ENCODE measurements around the gene NACC2. TPM values are rescaled to one million over a fixed set of nuclear protein-coding genes. Genes with fewer than 3 reads are reported as not detected.

NACC2 gene
- total RNA-seq, 1 donor from 2014 or later = 9.6 TPM

GRCh38 chr9:136087741-136088480, 7.2 kb downstream of the NACC2 start:
- Mint-ChIP-seq H3K4me1 (ENCODE audit: unreplicated experiment) (no peaks in the 10 kb centered on the region), H3K4me3 (ENCODE audit: unreplicated experiment) (no peak overlapping the region), H3K27ac (ENCODE audit: unreplicated experiment) (no peak overlapping the region), H3K36me3 (ENCODE audit: low read depth, unreplicated experiment) (no peaks in the 10 kb centered on the region), H3K9me3 (ENCODE audit: unreplicated experiment) (no peaks in the 10 kb centered on the region), H3K27me3 (ENCODE audit: unreplicated experiment) (peaks cover 4% of the 10 kb centered on the region)
- TF ChIP-seq CTCF (IDR thresholded peaks at IDR 0.05; ENCODE audit: unreplicated experiment) = no peak
- no peak for DNase-seq (ENCODE audit: low spot score)

- H3K27ac Mint-ChIP-seq (ENCODE audit: unreplicated experiment) = no peak overlapping the region
Measured at GRCh38 chr9:136086951-136087740, 7.9 kb downstream of the NACC2 start.

GRCh38 chr9:136086213-136086881, 8.7 kb downstream of the NACC2 start:
- no peaks in the 10 kb centered on the region for H3K9me3 Mint-ChIP-seq (ENCODE audit: unreplicated experiment)
- no peak overlapping the region for H3K4me3 Mint-ChIP-seq (ENCODE audit: unreplicated experiment)
- DNase-seq (ENCODE audit: low spot score) = no peak
- H3K27me3 Mint-ChIP-seq (ENCODE audit: unreplicated experiment) = peaks cover under 1% of the 10 kb centered on the region
- H3K4me1 Mint-ChIP-seq (ENCODE audit: unreplicated experiment) = no peaks in the 10 kb centered on the region
- H3K36me3 Mint-ChIP-seq (ENCODE audit: low read depth, unreplicated experiment) = no peaks in the 10 kb centered on the region
- no peak for TF ChIP-seq CTCF (IDR thresholded peaks at IDR 0.05; ENCODE audit: unreplicated experiment)
- no peak overlapping the region for H3K27ac Mint-ChIP-seq (ENCODE audit: unreplicated experiment)

More at GRCh38 chr9:136086951-136087740, 7.9 kb downstream of the NACC2 start:
- Mint-ChIP-seq H3K27me3 (ENCODE audit: unreplicated experiment) (peaks cover 3% of the 10 kb centered on the region), H3K4me3 (ENCODE audit: unreplicated experiment) (no peak overlapping the region), H3K36me3 (ENCODE audit: low read depth, unreplicated experiment) (no peaks in the 10 kb centered on the region), H3K4me1 (ENCODE audit: unreplicated experiment) (no peaks in the 10 kb centered on the region), H3K9me3 (ENCODE audit: unreplicated experiment) (no peaks in the 10 kb centered on the region)
- no peak for DNase-seq (ENCODE audit: low spot score)
- no peak for TF ChIP-seq CTCF (IDR thresholded peaks at IDR 0.05; ENCODE audit: unreplicated experiment)

- Mint-ChIP-seq H3K27ac (ENCODE audit: unreplicated experiment) (no peak overlapping the region), H3K4me1 (ENCODE audit: unreplicated experiment) (no peaks in the 10 kb centered on the region), H3K36me3 (ENCODE audit: low read depth, unreplicated experiment) (no peaks in the 10 kb centered on the region), H3K27me3 (ENCODE audit: unreplicated experiment) (no peaks in the 10 kb centered on the region), H3K4me3 (ENCODE audit: unreplicated experiment) (no peak overlapping the region), H3K9me3 (ENCODE audit: unreplicated experiment) (no peaks in the 10 kb centered on the region)
- TF ChIP-seq CTCF (IDR thresholded peaks at IDR 0.05; ENCODE audit: unreplicated experiment) = no peak
- DNase-seq (ENCODE audit: low spot score) = no peak
Measured at GRCh38 chr9:136085815-136086212, 9.3 kb downstream of the NACC2 start.

Measured in endothelial cell (in vitro differentiated cells).